NK-92 treated with Interleukin-12 subunit alpha and Interleukin-12 subunit beta, amount 100 ng/mL, for 24 hours (cell line): ENCODE data around the gene NOBOX.
"Not testable (repeated sequence)": the region's sequence is repeated elsewhere in the genome, so short reads cannot be mapped to it uniquely, and the experiment has no call there.

ENCODE experiments used
- DNase-seq: peaks from one replicate; lab custom pipeline; 2025; lab: John Stamatoyannopoulos, UW

The NOBOX gene

DNA sequence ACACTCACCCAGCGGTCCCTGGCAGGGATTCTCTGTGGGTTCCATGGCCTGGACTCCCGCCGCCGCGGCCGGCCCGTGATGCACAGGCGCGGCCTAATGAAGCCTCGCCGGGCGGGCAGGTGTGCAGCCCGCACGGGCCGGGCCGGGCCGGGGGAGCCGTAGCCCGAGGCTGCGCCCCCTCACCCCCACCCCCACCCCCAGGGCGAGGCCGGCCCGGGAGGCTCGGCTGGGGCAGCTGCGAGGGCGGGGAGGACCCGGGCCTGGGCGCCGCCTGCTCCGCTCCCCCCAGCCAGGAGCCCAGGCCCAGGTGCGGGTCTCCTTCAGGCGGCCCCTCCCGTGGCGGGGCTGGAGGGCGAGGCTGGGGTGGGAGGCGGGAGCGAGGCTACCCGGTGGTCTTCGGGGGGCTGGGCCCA is at the start of gene NOBOX:
Gene NOBOX, minus strand, starts transcription at position 45 of the 413 bp plus-strand sequence.
- no peak for DNase-seq

DNA sequence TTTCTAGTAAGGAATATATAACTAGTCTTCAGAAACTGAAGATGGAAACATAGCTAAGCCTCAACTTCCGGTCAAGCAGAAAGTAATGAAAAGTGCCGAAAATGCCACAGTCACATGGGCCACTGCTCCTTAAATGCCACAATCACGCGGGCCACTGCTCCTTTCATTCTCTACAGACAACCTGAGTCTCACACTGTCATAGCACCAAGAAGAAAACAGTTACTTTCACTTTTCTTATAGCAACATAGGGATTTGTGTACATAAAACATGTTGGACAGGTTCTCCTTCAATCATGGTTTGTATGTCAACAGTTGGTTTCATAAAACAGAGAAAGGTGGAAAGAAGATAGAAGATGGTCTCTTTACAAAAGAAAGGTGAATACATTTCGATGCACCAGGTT is 48.6 kb upstream of the NOBOX start:
- DNase-seq: no peak

DNA sequence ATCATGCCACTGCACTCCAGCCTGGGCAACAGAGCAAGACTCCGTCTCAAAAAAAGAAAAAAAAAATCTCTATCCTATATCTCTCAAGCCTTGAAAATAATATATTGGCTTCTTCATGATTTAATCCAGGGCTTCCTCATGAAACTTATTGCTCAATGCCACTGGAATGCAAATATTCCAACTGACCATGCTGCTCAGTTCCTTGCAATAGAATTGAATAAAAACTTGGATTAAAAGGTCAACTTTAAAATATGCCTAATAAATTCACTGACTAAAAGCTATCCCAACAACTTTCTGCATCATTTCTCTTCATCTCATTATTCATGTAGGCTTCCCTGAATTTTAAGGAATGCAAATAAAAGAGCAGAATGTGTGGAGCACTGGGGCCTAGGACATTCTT is 42.1 kb upstream of the NOBOX start:
- no peak for DNase-seq

DNA sequence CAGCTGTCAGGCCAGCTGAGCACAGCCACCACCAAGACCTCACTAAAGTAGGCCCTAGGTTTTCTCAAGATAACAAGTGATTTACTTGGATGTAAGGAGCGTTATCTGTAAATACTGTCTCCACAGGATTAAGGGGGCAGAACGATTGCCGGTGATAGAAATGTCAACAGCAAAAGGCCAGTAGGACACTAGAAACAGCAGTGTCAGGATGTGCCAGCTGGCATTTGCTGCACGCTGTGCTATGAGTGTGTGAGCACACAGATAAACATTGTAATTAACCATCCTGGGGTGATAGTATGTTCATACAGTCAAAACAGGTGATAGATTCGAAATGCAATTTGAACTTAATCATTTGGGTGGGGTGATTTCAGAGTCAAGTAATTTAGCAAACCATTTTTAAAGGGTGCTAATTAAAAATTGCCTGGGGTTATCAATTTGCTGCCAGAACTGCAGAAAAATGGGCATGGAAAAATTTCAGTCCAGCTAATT is 36.3 kb upstream of the NOBOX start:
- DNase-seq: no peak

DNA sequence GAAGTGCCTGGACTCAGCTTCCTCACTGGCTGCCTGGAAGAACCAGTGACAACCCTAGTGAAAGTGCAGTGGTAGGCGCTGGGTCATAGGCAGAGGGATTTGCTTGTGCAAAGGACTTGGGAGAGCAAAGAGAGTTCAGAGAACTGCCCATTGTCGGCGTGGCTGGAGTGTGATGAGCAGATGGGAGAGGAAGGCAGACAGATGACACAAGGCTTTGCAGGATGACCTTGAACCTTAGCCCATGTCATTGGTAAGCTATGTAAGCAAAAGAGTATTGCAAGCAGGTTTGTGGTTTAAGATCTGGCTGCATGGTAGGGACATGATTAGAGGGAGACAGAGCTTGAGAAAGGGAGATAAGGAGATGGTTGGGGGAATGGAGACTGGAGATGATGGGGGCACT is 35.3 kb upstream of the NOBOX start:
- no peak for DNase-seq

DNA sequence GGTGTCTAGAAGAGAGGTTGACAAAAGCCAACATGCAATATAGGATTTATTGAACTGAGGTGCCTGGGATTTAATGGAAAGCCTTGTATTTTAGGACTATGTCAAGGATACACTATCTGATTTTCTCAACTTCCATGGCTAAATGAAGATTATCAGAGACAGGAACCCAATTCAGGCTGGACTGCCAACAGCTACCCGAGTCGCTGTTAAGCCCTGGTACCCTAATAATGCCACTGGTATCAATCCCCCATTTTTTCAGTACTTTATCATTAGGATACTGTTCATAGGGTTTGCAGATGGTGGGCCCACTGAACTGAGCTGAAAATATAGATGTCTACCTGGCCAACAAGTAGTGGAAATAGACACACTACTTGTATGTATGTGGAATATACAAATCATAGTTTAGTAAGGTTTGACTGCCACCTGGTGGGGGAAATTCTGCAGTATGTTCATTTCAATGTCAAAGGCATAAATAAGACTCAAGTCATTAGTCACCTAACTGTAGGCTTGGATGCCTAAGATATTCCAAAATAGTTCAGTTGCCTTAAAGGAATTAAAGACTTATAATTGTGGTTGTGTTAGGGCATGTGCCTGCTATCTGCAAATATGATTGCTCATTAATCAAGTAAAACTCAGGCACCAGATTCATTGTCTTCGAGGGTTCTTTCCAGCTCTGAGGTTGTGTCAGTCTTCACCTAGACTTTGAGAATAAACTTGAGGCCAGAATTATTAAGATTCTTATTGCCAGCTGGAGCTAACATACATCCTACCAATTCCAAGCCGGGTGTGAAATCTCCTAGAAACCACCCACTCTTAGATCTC is 34.1 kb upstream of the NOBOX start:
- no peak for DNase-seq

DNA sequence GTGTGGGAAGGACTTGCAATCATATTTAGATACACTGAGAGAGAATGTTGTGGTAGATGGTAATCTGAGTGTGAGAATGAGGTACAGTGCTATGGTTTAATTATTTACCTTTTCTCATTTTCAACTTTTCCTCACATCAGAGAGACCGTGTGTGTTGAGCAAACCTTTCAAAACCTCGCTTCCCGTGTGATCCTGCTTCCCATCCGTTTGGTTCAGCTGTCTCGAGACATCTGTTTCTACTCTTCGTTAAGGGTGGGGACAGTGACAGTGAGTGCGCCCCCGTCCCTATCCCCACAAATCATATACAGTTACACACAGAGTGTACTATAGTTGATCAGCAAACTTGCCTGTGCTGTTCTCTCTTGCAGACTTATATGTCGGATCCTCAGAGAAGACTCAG is 33.0 kb upstream of the NOBOX start:
- no peak for DNase-seq

DNA sequence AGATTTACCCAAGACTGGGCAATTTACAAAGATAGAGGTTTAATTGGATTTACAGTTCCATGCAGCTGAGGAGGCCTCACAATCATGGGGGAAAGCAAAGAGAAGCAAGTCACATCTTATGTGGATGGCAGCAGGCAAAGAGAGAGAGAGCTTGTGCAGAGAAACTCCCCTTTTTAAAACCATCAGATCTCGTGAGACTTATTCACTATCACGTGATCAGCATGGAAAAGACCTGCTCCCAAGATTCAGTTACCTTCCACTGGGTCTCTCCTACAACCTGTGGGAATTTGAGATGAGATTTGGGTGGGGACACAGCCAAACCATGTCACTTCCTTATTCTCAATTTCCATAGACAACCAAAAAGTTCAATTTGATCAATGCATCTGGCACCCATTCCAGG is 24.9 kb upstream of the NOBOX start:
- DNase-seq: no peak

DNA sequence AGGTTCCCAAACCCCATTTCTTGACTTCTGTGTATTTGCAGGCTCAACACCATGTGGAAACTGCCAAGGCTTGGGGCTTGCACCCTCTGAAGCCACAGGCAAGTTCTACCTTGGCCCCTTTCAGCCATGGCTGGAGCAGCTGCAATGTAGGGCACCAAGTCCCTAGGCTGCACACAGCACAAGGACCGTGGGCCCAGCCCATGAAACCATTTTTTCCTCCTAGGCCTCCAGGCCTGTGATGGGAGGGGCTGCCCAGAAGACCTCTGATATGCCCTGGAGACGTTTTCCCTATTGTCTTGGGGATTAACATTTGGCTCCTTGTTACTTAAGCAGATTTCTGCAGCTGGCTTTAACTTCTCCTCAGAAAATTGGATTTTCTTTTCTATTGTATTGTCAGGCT is 24.0 kb upstream of the NOBOX start:
- DNase-seq: not testable (repeated sequence)

DNA sequence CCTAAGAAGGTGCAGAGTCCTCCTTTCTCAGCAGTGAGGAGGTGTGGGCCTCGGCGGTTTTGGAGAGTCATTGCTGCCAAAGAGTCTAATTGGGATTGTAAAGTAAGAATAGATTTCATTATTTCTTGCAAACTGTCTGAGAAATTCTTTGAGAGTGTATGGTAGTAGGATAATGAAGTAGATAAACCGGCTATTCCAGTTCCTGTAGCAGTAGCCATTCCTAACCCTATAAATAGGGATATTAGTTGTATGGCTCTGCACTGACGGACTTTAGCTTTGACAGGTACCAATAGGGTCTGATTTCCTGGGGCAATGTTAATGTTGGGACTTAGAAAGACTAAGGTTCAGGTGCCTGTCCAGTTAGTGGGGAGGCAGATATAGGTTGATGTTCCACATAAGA is 15.4 kb upstream of the NOBOX start:
- not testable (repeated sequence) for DNase-seq

DNA sequence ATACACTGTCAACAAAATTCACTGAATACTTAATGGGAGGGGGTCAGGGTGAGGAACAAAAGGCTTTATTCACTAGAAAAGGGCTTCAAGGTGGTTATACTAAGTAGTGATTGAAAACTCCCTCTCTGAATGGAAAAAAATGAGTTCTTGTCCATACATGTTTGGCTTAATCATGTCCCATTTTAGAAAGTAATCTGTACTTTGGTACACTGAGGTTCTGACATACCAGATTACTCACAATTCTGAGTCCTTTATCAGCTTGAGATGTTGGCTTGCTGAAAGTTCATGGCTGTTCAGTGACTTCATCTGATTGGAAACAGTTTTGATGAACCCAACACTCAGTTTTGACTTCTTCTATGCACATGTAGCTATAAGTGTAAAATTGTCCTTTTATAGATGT is 12.8 kb upstream of the NOBOX start:
- DNase-seq: no peak

DNA sequence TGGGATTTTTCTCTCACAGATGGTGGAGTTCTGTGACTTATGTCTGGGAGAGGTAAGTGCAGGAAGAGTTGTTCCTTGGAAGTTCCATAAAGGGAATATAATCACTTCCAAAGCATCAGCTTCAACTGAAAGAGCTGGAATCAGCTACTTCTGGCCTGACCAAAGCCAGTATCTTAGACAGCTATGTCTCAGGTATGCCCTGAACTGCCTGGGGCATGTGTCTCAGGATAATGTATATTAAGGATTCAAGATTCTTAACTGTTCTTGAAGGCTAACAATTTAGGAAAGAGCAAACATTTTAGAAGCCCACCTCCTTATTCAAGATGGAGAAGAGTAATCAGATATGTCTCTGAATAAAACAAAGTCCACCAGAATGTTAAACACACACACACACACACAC is 12.4 kb upstream of the NOBOX start:
- DNase-seq: no peak

DNA sequence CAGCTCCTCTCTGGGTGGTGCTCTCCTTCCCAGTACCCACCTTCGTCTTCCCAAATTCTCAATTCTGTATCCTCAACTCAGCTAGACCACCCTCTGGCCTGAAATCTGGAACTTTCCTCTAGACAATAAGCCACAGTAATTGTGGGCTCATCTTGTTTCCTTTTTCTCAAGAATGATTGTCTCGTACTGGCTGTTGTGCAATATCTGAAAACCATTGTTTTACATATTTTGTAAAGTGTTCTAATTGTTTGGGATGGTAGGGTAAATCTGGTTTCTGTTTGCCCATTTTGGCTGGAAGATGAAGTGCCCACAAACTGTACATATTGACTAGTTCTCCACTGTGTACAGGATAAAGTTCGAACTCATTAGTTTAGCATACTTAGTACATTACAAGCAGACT is 11.3 kb upstream of the NOBOX start:
- DNase-seq: no peak

DNA sequence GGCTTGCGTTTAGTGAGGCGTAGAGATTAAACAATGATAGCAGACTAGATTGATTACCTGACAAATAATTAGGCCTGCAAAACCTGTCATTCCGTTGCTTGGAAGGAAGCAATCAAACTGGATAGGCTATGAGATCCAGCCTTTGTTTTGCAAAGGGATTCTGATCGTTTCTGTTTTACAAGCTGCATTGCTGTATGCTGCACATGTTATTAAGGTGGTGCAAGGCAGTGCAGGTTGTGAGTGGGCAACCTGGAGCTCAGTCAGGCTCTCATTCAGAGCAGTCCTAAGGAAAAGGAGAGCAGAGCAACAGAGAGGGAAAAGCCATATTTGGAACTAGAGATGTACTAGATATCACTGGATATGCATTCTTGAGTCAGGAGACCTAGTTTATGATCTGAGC is 6.9 kb upstream of the NOBOX start:
- DNase-seq: no peak

DNA sequence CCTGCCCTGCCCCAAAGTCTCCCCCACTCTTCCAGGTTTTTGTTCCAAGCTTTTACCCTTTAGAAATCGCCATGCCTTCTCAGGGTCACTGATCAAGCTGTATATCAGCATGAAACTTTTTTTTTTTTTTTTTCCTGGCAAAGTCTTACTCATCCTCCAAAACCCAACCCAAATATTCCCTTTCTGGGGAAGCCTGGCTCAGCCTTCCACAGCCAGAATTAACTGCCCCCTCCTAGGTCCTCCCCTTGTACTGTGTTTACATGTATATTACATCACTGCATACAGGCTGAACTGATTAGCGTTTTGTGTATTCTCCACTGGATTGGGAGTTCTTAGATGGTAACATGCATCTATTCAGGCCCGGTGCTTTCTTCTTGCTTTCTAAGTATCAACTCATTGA is 4.6 kb upstream of the NOBOX start:
- no peak for DNase-seq

DNA sequence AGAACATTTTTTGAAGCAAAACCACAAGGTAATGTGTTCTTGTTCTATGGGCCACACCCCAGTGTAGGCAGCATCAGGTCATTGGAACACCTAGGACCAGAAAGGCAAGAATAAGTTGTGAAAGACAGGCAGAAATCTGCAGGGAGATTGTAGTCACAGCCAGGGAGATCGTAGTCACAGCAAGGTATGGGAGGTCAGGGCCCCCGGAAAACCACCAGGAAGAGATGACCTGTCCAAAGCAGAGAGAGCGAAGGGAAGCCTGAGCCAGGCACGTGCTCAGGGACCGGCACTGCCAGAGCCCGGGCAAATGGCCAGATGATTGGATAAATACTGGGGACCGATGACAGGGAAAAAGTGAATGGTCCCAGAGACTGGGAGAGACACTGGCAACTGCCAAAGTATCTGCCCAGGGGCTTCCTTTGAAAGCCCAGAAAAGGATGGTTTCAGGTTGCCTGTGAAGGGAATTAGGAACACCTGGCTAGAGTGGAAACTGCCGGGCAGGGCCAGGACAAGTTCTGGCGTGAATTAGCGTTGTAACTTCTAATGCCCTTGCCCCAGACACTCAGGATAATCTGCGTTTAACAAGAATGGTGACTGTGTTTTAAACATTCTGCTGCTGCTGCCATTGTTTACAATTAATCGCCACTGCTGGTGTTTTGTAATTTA is 3.9 kb upstream of the NOBOX start:
- DNase-seq: no peak

DNA sequence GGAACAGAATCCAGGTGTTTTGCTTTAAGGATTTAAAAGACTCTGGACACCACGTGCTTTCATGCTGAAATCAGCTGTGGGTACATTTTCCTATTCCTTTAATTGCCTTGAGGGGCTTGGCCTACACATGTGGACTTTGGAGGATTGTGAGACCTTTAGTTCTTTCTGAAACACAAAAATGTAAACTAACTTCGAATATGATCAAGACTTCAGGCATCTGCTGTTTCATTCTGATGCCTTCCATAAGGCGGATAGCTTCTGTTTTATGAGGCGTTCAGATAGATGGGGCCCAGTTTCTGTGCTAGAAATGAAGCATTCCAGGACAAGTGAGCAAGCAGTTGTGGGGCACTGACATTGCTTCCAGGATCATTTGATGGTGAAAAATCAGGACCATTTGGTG is 1.5 kb upstream of the NOBOX start:
- no peak for DNase-seq

DNA sequence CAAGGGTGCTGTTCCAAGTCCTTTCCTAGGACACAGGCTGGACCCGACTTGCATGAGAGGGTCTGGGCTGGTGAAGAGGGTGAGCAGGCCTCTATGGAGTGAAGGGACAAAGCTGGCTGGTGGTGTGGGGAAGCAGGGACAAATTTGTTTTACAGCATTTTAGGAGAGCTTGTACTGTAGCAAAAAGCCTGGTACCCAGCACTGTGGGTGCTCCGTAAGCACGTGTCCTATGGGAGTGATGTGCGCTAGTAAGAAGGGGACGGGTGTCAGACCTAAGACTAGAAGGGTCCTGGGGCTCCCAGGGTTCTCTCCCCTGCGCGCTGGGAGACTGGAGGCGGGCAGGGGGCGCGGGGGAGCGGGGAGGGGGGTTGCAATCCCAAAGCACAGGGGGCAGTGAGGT is 391 bp downstream of the NOBOX start:
- DNase-seq: no peak

DNA sequence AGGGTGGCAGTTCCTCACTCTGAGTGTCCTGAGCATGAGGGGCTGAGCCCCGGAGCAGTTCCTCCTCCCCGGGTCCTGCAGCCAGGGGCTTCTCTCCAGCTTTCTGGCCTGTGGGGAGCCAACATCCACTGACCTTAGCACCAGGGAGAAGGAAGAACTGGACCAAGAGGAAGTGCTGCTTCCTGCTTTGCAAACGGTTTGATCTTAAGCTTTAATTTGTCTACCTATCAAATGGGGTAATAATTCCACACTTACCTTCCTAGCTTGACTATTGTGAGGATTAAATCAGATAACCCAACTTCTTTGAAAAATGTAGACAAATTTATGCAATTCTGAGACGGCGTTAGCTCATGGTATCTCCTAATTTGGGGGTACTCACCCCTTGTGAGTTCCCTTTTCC is 2.0 kb downstream of the NOBOX start:
- DNase-seq: no peak

DNA sequence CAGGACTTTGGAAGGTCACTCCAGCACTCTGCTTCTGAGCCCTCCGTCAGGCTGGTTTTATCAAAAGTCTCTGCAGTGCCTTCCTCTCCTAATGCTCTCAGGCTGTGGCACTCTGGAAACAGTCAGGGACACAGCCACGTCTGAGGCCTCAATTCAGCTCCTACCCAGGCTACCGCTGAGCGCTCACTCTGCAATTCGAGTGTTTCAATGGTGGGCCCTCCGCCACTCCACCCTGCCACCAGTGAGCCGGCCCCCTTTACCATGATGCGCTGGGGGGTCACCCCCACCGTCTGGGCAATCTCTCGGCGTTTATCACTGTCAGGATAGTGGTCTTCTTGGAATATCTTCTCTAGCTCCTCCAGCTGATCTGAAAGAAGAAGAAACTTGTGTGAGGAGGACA is 3.5 kb downstream of the NOBOX start:
- DNase-seq: no peak

DNA sequence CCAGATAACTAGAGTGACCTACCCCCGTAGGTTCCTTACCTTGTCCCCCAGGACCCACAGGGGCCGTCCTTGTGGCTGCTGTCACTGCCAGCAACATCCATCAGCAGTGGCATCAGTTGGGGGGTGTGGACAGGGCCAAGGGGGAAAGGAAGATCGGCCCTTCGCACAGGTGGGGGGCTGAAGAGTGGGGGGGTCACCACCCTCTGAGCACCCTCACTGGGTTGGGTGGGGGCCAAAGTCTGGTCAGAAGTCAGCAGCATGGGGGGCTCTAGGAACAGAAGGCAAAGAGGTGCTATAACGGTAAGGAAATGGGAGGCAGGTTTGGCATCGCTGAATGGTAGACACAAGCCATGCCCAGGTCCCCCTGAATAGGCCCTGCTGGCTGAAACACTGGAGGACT is 4.6 kb downstream of the NOBOX start:
- DNase-seq: no peak

DNA sequence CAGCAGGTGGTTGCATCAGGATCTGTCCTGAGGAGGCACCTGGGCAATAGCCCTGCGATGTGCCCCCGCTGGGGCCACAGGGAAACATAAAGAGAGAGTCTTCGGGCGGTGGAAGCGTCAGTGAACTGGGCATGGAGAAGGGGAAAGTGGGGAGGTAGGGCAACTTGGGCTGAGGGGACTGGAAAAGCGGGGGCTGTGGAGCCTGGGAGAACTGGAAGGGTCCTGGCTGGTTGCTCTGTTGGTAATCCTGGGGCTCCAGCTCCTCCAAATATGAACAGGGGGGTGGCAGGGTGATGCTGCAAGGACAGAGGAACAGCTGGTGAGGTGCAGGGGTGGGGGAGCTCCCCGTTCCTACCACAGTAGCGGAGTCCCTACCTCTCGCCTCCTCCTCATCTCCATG is 5.2 kb downstream of the NOBOX start:
- no peak for DNase-seq

DNA sequence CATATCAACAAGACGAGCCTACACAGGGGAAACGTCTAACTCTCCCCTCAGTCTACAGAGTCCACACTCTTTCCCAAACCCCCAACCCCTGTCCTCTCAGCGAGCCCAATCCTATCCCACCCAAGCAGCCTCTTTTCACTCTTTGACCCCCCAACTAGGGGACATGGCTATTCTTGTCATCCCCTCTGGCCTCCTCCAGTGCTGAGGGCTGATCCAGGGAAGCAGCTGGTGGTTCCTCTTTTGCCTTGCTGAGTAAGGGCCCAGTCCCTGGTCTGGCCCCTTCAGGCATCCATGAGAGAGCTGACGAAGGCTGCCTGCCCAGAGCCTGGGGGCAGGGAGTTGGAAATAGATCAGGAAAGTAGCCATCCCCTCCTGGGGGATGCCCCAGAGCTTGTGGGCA is 6.4 kb downstream of the NOBOX start:
- no peak for DNase-seq

DNA sequence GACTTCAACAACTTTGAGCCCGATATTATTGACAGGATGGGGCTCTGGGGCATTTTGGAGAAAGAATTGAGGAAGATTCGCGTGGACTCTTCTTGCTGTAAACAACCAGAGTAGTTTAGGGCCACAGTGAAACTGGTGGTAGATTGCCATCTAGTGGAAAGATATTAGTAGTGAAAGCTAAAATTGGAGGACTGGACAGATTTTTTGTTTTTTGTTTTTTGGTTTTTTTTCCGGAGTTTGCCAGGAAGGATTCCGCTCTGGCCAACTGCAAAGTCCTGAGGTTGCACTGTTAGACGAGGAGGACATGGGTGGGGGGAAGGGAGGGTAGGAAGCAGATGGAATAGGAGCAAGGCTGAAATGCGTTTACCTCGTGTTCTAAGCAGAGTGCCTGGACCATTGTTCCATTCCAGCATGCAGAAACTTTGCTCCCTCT is 11.7 kb downstream of the NOBOX start:
- DNase-seq: no peak
